Stimulated activated naive CD4-positive, alpha-beta T cell treated with Interleukin-2 at 50 U/mL for 16 hours (primary cell): ENCODE results near the gene SERPINA5.
"Not testable (repeated sequence)": the region's sequence is repeated elsewhere in the genome, so short reads cannot be mapped to it uniquely, and the experiment has no call there.

Source experiments
- DNase-seq: peaks from one replicate; lab custom pipeline; 2025; lab: John Stamatoyannopoulos, UW

The SERPINA5 gene

DNA sequence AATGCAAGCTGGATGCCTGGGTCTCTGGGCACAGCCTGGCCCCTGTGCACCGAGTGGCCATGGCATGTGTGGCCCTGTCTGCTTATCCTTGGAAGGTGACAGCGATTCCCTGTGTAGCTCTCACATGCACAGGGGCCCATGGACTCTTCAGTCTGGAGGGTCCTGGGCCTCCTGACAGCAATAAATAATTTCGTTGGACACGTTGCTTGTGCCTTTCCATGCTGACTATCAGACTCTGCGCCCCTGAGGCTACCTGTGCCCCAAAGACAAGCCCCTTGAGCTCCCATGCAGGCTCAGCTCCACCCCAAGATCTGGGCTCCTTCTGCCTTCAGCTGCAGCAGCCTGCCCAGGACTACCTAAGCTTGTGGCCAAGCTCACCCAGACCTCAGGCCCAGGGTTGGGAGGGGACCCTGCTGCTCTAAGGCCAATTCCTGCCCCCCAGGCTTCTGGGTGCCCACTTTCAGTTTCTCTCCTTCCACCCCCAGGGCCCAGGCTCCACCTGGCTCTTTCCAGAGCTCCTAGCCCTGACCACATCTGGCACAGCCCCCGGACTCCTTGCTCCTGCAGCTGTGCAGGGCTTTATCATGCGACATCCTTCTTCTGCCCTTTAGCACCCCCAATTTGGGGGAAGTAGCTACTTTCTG, 42.8 kb downstream of the SERPINA5 start:
- no peak for DNase-seq

DNA sequence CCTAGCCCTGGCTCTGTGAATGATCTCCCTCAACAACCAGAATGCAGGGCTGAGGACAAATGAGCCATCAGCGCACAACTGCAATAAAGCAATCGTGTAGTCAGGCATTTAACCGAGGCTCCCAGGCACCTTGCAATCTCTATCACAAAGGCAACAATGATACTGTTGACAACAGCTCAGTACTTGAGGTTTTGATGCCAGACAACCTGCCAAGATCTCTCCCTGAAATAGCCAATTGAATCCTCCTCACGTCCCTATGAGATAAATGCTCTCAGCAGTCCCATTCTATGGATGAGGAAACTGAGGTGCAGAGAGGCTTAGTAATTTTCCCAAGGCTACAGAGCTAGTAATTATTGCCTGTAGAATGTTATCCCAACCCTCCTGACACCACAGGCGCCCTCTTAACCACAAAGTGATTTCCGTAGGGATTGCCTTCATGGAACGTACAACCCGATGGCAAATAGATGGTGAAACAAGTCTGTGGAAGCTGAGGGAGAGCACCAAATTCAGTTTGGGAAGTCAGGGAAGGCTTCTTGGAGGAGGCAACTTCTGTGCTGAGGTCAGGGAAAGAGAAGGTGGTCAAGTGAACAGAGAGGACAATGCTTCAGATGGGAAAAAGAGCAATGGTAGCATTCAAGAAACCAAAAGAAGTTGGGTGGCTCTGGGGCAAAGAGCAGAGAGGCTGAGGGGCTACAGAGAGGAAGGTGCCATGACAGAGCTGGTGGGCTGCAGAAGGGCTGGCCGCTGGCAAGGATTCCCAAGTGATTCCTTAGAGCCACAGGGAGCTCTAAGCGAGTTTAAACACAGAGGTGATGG, 43.5 kb downstream of the SERPINA5 start:
- DNase-seq: no peak

DNA sequence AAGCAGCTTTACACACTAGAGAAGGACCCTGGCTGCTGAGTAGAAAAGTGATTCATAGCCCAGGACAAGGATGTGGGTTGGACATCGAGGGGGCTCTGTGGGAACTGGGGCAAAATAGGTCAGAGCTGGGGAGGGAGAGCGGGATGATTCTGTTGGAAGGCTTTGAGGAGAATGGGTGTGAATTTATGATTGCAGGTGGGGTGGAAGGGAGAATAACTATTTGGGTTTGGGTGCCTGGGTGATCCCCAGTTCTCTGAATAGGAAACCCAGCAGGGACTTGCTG, 44.1 kb downstream of the SERPINA5 start:
- no peak for DNase-seq

DNA sequence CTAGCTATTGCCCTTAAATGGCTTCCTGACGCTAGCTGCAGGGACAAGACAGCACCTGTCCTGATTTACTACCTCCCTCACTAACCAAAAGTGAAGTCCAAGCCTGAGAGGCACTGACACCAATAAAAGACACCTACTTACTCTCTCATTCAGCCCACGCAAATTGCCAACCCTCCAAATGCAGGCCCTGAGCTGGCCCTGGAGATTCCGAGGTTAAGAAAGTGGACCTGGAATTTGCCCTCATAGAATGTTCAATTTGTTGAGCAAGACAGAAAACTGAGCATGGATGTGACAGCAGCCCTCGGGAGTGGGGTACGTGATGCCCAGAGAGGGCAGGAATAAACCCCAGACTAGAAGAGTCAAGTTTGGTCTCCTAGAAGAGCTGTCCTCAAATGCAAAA, 47.4 kb downstream of the SERPINA5 start:
- no peak for DNase-seq

GRCh38 chr14:94630396-94630795, 49.2 kb downstream of the SERPINA5 start:
- DNase-seq: no peak

DNA sequence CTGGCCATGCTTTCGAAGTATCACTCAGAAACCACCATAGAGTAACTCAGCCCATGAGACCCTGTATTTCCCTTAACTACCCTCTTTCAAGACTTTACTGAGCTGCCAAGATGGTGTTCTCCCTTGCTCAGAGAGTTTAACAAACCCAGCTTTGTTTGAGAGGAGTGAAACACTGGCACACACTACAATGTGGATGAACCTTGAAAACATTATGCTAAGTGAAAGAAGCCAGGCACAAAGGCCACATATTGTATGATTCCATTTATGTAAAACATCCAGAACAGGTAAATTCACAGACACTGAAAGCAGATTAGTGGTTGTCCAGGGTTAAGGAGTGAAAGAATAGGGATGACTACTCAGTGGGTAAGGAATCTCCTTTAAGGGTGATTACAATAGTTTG, 49.8 kb downstream of the SERPINA5 start:
- no peak for DNase-seq

DNA sequence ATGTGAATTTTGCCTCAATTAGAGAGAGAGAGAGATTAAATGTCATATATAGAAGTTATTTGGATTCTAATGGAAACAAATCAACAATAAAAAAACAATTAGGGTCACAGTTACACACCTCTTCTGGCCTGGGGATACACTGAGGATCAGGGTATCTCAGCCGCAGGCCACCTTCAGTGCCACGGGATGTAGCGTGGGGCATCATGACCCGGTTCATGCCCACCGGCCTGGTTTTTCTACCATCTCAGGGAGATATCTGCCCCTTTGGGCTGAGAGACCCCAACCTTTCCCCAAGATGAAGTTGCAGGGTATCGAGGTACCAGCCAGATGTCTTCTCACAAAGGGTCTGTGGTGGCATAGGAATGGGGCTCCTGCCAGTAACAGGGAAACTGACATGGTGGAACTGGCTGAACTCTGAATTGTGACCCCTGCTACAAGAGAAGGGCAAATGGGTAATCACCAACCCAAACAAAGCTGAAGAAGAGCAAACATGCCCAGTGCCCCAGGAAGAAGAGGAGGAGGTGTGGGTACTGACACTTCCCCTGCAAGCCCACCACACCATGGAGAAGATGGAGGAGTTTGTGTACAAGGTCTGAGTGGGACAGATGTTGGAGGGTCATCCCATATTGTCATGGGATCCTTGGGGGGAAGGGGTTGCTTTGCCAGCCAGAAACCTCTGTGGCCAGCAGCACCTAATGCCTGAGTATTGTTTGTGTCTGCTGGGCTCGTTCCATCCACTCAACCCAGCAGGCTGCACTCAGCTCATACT, 50.5 kb downstream of the SERPINA5 start:
- DNase-seq: no peak

DNA sequence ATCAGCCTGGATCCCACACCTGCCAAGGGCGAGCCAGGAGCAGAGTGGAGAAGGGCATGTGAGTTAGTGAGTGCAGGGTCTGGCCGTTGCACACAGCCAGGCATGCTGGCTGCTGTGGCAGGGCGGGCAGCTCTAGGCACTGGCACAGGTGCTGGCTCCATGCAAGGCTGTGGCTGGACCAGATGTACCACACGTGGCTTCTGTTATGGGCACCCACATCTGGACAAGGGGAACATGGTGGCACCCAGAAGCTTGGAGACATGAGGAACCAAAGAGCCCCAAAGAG, 51.0 kb downstream of the SERPINA5 start:
- DNase-seq: no peak

GRCh38 chr14:94633121-94633520, 51.9 kb downstream of the SERPINA5 start:
- DNase-seq: no peak

DNA sequence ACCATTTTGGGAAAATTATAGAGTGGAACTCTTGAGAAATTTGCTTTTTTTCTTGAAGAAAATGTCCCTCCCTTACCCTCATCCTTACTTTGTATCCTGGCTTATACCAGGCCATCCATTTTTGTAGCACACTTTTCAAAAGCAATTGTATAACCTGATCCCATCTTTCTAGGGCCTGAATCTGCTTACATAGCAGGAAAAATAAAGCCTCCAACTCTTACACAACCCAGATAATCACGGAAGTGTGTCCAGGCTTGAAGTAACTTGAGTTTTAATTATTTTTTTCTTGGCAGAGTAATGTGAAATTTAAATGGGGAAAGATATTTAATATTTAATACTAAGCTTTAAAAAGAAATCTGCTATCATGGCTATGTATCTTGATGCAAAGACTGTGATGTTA, 53.9 kb downstream of the SERPINA5 start:
- no peak for DNase-seq

DNA sequence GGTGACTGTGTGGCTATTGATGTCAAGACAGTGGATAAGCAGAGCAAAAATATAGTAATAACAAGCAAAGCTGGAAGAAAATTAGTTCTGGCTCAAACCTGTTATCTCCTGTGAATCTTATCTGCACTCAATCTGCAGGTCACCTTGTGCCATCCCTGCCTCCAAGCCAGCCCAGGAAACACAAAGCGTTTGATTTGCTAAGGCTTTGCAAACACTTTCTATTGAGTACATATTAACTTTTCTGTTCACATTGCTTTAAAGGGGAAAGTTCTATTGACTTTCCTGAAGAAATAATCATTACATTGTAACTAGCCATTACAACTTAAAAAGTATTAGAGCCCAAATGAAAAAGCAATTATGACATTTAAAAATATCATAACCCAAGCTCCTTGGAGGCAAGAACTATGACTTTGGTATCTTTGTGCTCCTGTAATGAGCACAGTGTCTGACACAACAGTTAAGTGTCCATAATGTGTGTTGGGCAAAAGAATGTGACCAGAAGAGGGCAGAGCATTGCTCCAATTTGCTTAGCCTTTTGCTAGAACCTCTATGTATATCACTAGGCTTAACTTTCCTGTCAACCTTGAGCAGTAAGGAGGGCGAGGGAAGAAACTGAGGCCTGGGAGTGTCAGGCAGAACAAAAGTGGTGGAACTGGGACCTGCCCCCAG, 55.7 kb downstream of the SERPINA5 start:
- no peak for DNase-seq

GRCh38 chr14:94637814-94638213, 56.6 kb downstream of the SERPINA5 start:
- DNase-seq: not testable (repeated sequence)

GRCh38 chr14:94638339-94638738, 57.1 kb downstream of the SERPINA5 start:
- DNase-seq: no peak

DNA sequence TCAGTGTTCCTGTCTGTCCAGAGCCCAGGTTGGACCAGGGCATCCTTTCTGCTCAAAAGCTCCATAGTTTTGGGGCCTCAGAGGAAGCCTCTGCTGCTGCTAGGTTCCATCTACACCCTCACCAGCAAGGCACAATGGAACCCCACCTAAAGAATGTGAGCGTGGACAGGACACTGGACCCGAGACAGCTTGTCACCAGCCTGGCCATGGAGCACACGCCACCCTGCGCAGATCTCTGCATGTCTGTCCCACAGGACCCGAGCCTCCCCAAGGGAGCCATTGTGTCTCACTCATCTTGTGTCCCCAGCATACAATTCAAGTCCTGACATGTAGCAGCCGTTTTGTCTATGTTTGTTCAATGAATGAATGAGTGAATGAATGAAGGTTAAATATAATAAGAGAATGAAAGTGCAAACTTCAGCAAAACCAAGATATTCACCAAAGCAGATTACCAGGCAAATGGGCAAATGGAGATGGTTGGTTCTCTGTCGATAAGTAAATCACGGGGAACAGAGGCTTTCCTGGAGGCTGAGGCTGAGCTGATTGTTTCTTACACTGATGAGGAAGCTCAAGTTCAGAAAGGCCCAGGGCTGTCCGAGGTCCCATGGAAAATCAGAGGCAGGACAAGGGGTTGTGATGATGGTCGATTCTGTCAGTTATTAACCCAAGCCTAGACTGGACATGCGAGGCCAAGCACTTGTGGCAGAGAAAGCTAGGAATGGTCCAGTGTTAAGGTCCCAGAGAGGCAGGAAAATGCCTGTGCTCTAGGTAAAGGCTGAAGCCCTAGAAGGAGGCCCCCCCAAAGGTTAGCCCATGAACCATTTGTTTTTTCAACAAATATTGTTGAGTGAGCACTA, 58.0 kb downstream of the SERPINA5 start:
- DNase-seq: no peak

DNA sequence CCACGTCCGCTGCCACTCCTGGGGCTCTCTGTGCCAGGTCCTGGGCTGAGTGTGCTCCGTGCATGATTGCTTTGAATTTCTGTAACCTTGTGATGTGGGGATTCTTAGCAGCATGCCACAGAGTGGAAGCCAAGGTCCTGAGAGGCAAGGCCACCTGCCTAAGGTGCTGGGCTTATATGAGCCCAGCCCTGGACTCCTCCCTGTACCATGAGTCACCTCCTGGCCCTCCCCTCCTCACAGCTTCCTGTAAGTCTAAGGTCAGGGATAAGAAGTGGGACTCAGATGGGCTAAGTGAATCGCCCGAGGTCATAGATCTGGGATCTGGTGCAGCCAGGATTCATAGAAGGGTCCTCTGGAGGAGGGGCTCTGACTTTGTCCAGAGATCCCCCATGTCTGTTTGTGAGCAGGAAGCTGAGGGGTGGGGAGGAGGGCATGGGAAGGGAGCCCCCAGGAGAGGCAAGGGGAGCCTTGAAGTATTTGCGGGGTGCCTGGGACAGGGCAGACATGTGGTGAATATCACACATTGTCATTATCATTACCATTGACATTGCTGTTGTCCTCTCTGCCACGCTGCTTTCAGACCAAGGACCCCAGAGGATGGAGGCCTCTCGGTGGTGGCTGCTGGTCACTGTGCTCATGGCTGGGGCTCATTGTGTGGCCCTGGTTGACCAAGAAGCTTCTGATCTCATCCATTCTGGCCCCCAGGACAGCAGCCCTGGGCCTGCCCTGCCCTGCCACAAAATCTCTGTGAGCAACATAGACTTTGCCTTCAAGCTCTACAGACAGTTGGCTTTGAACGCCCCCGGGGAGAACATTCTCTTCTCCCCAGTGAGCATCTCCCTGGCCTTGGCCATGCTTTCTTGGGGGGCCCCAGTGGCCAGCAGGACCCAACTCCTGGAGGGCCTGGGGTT, 59.8 kb downstream of the SERPINA5 start:
- DNase-seq: no peak

DNA sequence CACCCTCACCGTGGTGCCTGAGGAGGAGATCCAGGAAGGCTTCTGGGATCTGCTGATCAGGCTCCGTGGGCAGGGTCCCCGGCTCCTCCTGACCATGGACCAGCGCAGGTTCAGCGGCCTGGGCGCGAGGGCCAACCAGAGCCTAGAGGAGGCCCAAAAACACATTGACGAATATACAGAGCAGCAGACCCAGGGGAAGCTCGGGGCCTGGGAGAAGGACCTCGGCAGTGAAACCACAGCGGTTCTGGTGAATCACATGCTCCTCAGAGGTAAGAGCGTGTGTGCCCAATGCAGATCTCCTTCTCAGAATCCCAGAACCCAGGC, 60.4 kb downstream of the SERPINA5 start:
- no peak for DNase-seq
